SKM-1 (cell line): Measurements from ENCODE around the gene PPFIA3.
"Not testable (repeated sequence)": the region's sequence is repeated elsewhere in the genome, so short reads cannot be mapped to it uniquely, and the experiment has no call there.

Experiments
- DNase-seq: peaks from one replicate; lab custom pipeline; 2025; ENCODE audit not compliant: unreplicated experiment; lab: John Stamatoyannopoulos, UW

PPFIA3 gene

GRCh38 chr19:49119411-49120324, at the start of gene PPFIA3:
Gene PPFIA3, plus strand, starts transcription at chr19:49119544. Its CDS starts 8,330 bp downstream, at chr19:49127874.
- no peak for DNase-seq

GRCh38 chr19:49070416-49070815, 48.9 kb upstream of the PPFIA3 start:
- DNase-seq, result no peak

- no peak for DNase-seq
Observed at GRCh38 chr19:49071860-49072547, 47.3 kb upstream of the PPFIA3 start.

GRCh38 chr19:49073514-49074378, 45.6 kb upstream of the PPFIA3 start:
- DNase-seq, result no peak

- not testable (repeated sequence) for DNase-seq
Observed at GRCh38 chr19:49074869-49075268, 44.5 kb upstream of the PPFIA3 start.

GRCh38 chr19:49080392-49080791, 39.0 kb upstream of the PPFIA3 start:
- no peak for DNase-seq

GRCh38 chr19:49081273-49081672, 38.1 kb upstream of the PPFIA3 start:
- no peak for DNase-seq

GRCh38 chr19:49084206-49085019, 34.9 kb upstream of the PPFIA3 start:
- DNase-seq, result no peak

- DNase-seq, result peak; percentile 59
Observed at GRCh38 chr19:49085020-49085867, 34.1 kb upstream of the PPFIA3 start, which contains the start of gene SNRNP70. Gene SNRNP70, plus strand, starts transcription at chr19:49085451. Its CDS starts 964 bp downstream, at chr19:49086415.

- no peak for DNase-seq
Observed at GRCh38 chr19:49085868-49086232, 33.5 kb upstream of the PPFIA3 start.

- DNase-seq, result no peak
Observed at GRCh38 chr19:49086296-49086695, 33.0 kb upstream of the PPFIA3 start.

GRCh38 chr19:49091391-49092038, 27.8 kb upstream of the PPFIA3 start:
- DNase-seq, result no peak

GRCh38 chr19:49092686-49093085, 26.7 kb upstream of the PPFIA3 start:
- no peak for DNase-seq

- DNase-seq, result no peak
Observed at GRCh38 chr19:49094505-49095482, 24.6 kb upstream of the PPFIA3 start.

GRCh38 chr19:49097453-49098288, 21.7 kb upstream of the PPFIA3 start:
- peak; percentile 30 for DNase-seq

- no peak for DNase-seq
Observed at GRCh38 chr19:49098795-49099194, 20.5 kb upstream of the PPFIA3 start.

- DNase-seq, result no peak
Observed at GRCh38 chr19:49101160-49101559, 18.2 kb upstream of the PPFIA3 start.
